Trophoblast cell (in vitro differentiated cells and primary cell): ENCODE measurements around the gene CFAP99.
A peak's percentile ranks its signal among the peaks of the same experiment; 100 is the strongest.

Experiments used
- DNase-seq, 2 donors: peaks; one replicate each; pipeline ENCODE4 v3.0.0-alpha.2; 2016
- H2AFZ ChIP-seq: 2 replicates; pipeline ENCODE4 v1.6.1; 2013; ENCODE audit warnings: low read length, moderate library complexity, mild to moderate bottlenecking; ENCODE audit not compliant: insufficient read depth, poor library complexity
- H2AK5ac ChIP-seq: 2 replicates; pipeline ENCODE4 v1.6.1; 2013; ENCODE audit warnings: mild to moderate bottlenecking, low read length
- H2BK120ac ChIP-seq: 2 replicates; pipeline ENCODE4 v1.6.1; 2013; ENCODE audit warnings: low read length, mild to moderate bottlenecking, moderate library complexity; ENCODE audit not compliant: insufficient read depth, poor library complexity
- H2BK12ac ChIP-seq: 2 replicates; pipeline ENCODE4 v1.6.1; 2013; ENCODE audit warnings: mild to moderate bottlenecking, low read length, moderate library complexity
- H2BK5ac ChIP-seq: 2 replicates; pipeline ENCODE4 v1.6.1; 2013; ENCODE audit warnings: low read length, low read depth, moderate library complexity, mild to moderate bottlenecking; ENCODE audit not compliant: poor library complexity
- H3K14ac ChIP-seq: 2 replicates; pipeline ENCODE4 v1.6.1; 2013; ENCODE audit warnings: mild to moderate bottlenecking, low read length
- H3K18ac ChIP-seq: 2 replicates; pipeline ENCODE4 v1.6.1; 2013; ENCODE audit warnings: mild to moderate bottlenecking, low read length
- H3K23ac ChIP-seq: 2 replicates; pipeline ENCODE4 v1.6.1; 2013; ENCODE audit warnings: low read length
- H3K27ac ChIP-seq: 2 replicates; pipeline ENCODE4 v1.5.1; 2013; ENCODE audit warnings: low read depth, mild to moderate bottlenecking, inconsistent platforms, low read length, moderate library complexity
- H3K27me3 ChIP-seq: 2 replicates; pipeline ENCODE4 v1.6.1; 2013; ENCODE audit warnings: inconsistent platforms, mild to moderate bottlenecking, low read length, moderate library complexity; ENCODE audit not compliant: insufficient read depth
- H3K36me3 ChIP-seq, 2 experiments: 1 replicate in 1 of 2; 2 replicates in 1 of 2; pipeline ENCODE4 v1.6.1; 2013; ENCODE audit warnings: low read length in 2 of 2, mild to moderate bottlenecking in 2 of 2, moderate library complexity in 1 of 2; ENCODE audit not compliant: insufficient read depth in 2 of 2, control insufficient read depth in 1 of 2
- H3K4ac ChIP-seq: 2 replicates; pipeline ENCODE4 v1.6.1; 2013; ENCODE audit warnings: low read depth, mild to moderate bottlenecking, low read length, moderate library complexity
- H3K4me1 ChIP-seq, 2 experiments: 1 replicate in 1 of 2; 2 replicates in 1 of 2; pipeline ENCODE4 v1.6.1; 2013; ENCODE audit warnings: low read length in 2 of 2, mild to moderate bottlenecking in 2 of 2, moderate library complexity in 1 of 2; ENCODE audit not compliant: insufficient read depth in 2 of 2, control insufficient read depth in 1 of 2
- H3K4me2 ChIP-seq: 2 replicates; pipeline ENCODE4 v1.6.1; 2013; ENCODE audit warnings: inconsistent platforms, mild to moderate bottlenecking, low read length, moderate library complexity
- H3K4me3 ChIP-seq: 2 replicates; pipeline ENCODE4 v1.5.1; 2013; ENCODE audit warnings: mild to moderate bottlenecking, low read depth, low read length, inconsistent platforms
- H3K79me1 ChIP-seq: one replicate; pipeline ENCODE4 v1.6.1; 2013; ENCODE audit warnings: low read length
- H3K79me2 ChIP-seq: 2 replicates; pipeline ENCODE4 v1.6.1; 2013; ENCODE audit warnings: low read length, mild to moderate bottlenecking; ENCODE audit not compliant: control insufficient read depth, insufficient read depth, poor library complexity
- H3K9ac ChIP-seq: 2 replicates; pipeline ENCODE4 v1.6.1; 2013; ENCODE audit warnings: mild to moderate bottlenecking, low read length
- H3K9me3 ChIP-seq: 2 replicates; pipeline ENCODE4 v1.6.1; 2013; ENCODE audit warnings: low read depth, mild to moderate bottlenecking, control low read depth, inconsistent platforms, low read length; ENCODE audit not compliant: insufficient read depth
- H4K12ac ChIP-seq: 2 replicates; pipeline ENCODE4 v1.6.1; 2013; ENCODE audit warnings: low read depth, mild to moderate bottlenecking, low read length, moderate library complexity
- H4K8ac ChIP-seq: 2 replicates; pipeline ENCODE4 v1.6.1; 2013; ENCODE audit warnings: low read depth, mild to moderate bottlenecking, low read length, moderate library complexity
- H4K91ac ChIP-seq: one replicate; pipeline ENCODE4 v1.6.1; 2013; ENCODE audit warnings: low read depth, mild to moderate bottlenecking, low read length, moderate library complexity
- WGBS: extraction: QIAGEN DNeasy Blood & Tissue Kit; methylation state at CpG from one replicate; pipeline ENCODE4 v1.1.7; 2013; ENCODE audit warnings: missing lambda C conversion rate; ENCODE audit not compliant: insufficient read length, insufficient coverage; ENCODE audit errors: extremely low coverage; 5-methylcytosine and 5-hydroxymethylcytosine counted together

The CFAP99 gene

DNA sequence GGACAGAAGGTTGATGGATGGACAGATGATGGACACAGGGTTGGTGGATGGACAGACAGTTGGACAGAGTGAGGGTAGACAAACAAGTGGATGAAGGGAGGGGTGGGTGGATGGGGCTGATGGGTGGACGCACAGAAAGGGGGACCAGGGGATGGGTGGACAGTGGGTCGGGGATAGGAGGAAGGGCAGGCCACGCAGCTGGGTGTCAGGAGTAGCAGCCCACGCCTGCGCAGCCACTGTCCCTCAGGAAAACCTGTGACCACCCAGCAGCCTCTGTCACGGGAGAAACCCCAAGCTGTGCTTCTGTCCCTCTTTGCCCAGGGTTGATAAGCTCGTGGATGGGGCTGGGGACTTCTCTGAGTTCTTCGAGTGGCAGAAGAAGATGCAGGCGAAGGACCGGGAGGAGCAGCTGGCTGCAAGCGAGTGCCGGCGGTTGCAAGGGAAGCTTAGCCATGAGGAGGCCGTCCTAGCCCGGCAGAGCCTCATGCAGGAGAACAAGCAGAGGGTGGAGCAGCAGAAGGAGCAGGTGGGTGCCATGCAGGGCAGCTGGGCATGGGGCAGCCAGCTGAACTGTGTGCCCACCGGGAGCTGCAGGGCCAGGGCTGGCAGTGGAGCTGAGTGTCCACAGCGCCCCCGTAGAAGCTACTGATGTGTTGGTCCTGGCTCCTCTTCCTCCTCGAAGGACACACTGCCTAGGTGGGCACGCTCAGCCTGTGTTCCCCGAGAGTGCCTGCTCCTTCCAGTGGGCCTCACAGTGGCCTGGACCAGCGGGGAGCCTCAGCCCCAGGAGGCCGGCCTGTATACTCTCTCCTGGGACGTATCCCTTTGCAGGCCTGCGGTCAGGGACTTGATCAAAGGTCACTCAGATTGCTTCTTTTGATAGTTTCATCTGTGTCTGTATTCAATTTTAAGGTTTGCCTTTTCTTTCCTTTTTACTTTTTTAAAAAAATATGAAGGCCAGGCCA lies 33.3 kb downstream of the CFAP99 start:
- H2BK5ac ChIP-seq, result no peak overlapping the region
- H3K79me2 ChIP-seq, result no peaks in the 10 kb centered on the region
- WGBS, result no CpG with 5 or more reads among the region's 25 CpGs

DNA sequence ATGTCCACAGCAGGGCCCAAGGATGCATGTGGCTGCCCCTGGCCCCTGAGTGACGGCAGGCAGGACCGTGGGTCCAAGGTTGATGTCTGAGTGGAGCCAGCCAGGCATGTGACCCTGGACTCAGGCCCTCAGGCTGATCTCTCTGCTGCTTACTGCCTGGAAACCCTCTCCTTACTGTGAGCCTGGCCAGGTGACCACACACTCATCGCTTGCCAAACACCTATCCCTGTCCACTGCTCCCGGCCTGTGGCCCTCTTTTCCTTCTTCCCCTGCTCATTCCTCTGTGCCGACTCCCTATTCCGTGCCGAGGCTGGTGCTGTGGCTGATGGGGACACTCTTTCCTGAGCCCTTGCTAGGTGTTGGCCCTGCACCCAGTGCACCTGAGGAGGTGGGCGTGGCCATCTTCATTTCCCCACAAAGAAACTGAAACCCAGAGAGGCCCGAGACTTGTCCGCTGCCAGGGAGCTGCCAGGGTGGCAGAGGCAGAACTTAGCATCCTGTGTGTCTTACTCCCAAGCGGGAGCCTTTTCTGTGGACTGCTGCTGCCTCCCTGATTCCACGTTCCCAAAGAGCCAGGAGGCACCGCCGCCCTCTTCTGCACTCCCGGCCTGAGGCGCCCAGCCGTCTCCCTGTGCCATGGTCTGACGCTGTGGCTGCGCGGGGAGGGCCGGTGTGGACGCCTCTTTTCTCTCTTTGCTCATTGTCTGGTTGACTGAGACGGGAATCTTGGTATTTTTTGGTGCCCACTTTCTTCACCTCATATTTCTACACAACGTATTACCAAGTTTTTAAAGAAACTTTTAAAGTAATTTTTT lies 38.9 kb downstream of the CFAP99 start:
- Histone ChIP-seq H3K79me2 (no peaks in the 10 kb centered on the region), H3K27me3 (no peaks in the 10 kb centered on the region), H2BK12ac (no peak overlapping the region), H3K4me2 (no peak overlapping the region), H3K79me1 (no peaks in the 10 kb centered on the region), H3K4me1 (peaks cover 3 to 7% of the 10 kb centered on the region in 2 experiments), H3K23ac (peak overlapping the region; percentile 56), H4K8ac (no peak overlapping the region), H3K4ac (no peak overlapping the region), H2AK5ac (no peak overlapping the region), H2AFZ (no peak overlapping the region), H3K9ac (no peak overlapping the region), H2BK5ac (no peak overlapping the region), H3K27ac (no peak overlapping the region), H4K91ac (no peak overlapping the region), H4K12ac (no peak overlapping the region), H3K9me3 (no peaks in the 10 kb centered on the region), H3K18ac (no peak overlapping the region), H2BK120ac (no peak overlapping the region), H3K4me3 (no peak overlapping the region), H3K36me3 (no peaks in the 10 kb centered on the region), H3K14ac (no peak overlapping the region)
- WGBS, result 100% methylated on average over 1 of the region's 24 CpGs
- peak in 1 of 2 donors; percentile 14 for DNase-seq

More for the DNA sequence above, 33.3 kb downstream of the CFAP99 start:
- H3K4me3 ChIP-seq, result no peak overlapping the region
- no peak overlapping the region for H2AFZ ChIP-seq
- H3K27me3 ChIP-seq, result no peaks in the 10 kb centered on the region
- no peak overlapping the region for H3K14ac ChIP-seq
- H3K4ac ChIP-seq, result no peak overlapping the region
- H2AK5ac ChIP-seq, result no peak overlapping the region
- no peaks in the 10 kb centered on the region for H3K79me1 ChIP-seq
- no peak overlapping the region for H3K9ac ChIP-seq
- no peak overlapping the region for H3K18ac ChIP-seq
- H4K12ac ChIP-seq, result no peak overlapping the region
- H3K4me1 ChIP-seq, result no peaks in the 10 kb centered on the region
- H2BK120ac ChIP-seq, result no peak overlapping the region
- H3K36me3 ChIP-seq, result no peaks in the 10 kb centered on the region
- no peak overlapping the region for H4K91ac ChIP-seq
- peaks cover 2% of the 10 kb centered on the region for H3K9me3 ChIP-seq
- no peak overlapping the region for H3K4me2 ChIP-seq
- H2BK12ac ChIP-seq, result no peak overlapping the region
- no peak for DNase-seq
- H3K23ac ChIP-seq, result no peak overlapping the region
- H3K27ac ChIP-seq, result no peak overlapping the region
- no peak overlapping the region for H4K8ac ChIP-seq

DNA sequence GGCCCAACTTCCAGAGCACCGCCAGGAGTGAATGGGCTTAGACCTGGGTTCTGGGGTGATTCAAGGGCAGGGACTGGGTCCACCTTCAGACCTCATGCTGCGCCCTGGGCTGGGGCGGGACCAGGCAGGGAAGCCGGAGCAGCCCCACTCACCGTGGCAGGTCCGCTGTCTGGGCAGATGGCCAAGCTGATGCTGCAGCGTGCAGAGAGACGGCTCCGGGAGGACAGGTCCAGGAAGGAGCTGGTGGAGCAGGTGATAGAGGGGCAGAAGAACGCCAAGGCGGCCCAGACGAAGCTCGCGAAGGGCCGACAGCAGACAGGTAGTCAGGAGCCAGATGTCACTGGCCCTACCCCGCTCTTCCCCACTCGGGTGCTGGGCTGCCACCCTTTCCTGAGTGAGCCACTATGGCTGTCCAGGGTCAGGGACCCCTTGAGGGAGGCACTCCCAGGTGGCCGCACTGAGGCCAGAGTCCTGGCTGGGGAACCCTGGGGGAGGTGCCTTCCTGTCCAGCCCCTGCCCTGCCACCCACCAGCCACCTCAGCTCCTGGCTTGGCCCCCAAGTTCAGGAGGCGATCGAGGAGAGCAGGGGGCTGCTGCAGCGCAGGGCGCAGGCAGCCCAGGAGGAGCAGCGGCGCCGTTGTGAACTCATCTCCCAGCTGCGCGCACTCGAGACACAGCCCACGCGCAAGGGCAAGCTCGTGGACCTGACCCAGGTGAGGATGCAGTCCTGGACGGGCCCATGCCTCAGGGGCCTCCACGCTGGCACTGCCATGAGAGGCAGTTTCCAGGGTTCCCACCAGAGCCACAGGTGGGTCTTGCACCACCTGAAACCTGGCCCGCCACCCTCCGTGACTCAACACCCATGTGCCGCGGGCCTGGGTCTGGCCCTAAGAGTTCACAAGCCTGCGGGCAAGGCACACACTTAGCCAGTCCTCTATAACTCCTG lies 40.1 kb downstream of the CFAP99 start:
- Histone ChIP-seq H3K23ac (no peak overlapping the region), H3K79me2 (no peaks in the 10 kb centered on the region), H2BK5ac (no peak overlapping the region), H3K79me1 (no peaks in the 10 kb centered on the region), H3K36me3 (no peaks in the 10 kb centered on the region), H3K4ac (no peak overlapping the region), H3K18ac (no peak overlapping the region), H3K4me1 (peaks cover 3 to 7% of the 10 kb centered on the region in 2 experiments), H2BK12ac (no peak overlapping the region), H2AFZ (no peak overlapping the region), H3K9me3 (no peaks in the 10 kb centered on the region), H3K27me3 (peaks cover 2% of the 10 kb centered on the region), H3K9ac (no peak overlapping the region), H2AK5ac (no peak overlapping the region), H3K27ac (no peak overlapping the region), H3K14ac (no peak overlapping the region), H3K4me2 (no peak overlapping the region), H4K12ac (no peak overlapping the region), H2BK120ac (no peak overlapping the region), H4K8ac (no peak overlapping the region), H3K4me3 (no peak overlapping the region), H4K91ac (no peak overlapping the region)
- DNase-seq, result no peak
- no CpG with 5 or more reads among the region's 38 CpGs for WGBS
